Daoy (cell line): Measurements from ENCODE around the gene ATAD5. TPM values are rescaled to one million over a fixed set of nuclear protein-coding genes. Genes with fewer than 3 reads are reported as not detected.
"Not testable (repeated sequence)": the region's sequence is repeated elsewhere in the genome, so short reads cannot be mapped to it uniquely, and the experiment has no call there.

Experiments used
- DNase-seq: peaks from one replicate; pipeline ENCODE4 v3.0.0-alpha.2; 2015; ENCODE audit warnings: low read depth
- total RNA-seq: library from RNA; depleted of rRNA; stranded (reverse); fragments of >200 nt; shearing (Covaris generic); gene quantifications from 2 replicates; pipeline ENCODE4 v1.2.3, GENCODE V29; 2014

Gene ATAD5
- total RNA-seq, 1 experiment from 2014 or later: 9.7 TPM

GRCh38 chr17:30824002-30824355, 7.8 kb upstream of the ATAD5 start:
- DNase-seq: no peak

GRCh38 chr17:30824356-30825145, 7.2 kb upstream of the ATAD5 start, which contains the start of gene CRLF3:
Gene CRLF3 (minus strand): TSS chr17:30824692. CDS start chr17:30824651, 41 bp downstream.
- peak; percentile 96 for DNase-seq

- DNase-seq: no peak
Observed at GRCh38 chr17:30827082-30827481, 4.7 kb upstream of the ATAD5 start.

- DNase-seq: no peak
Observed at GRCh38 chr17:30829022-30829421, 2.7 kb upstream of the ATAD5 start.

- DNase-seq: peak; percentile 11
Observed at GRCh38 chr17:30831257-30831656, 509 bp upstream of the ATAD5 start.

- no peak for DNase-seq
Observed at GRCh38 chr17:30832438-30833124, 815 bp downstream of the ATAD5 start.

- DNase-seq: no peak
Observed at GRCh38 chr17:30838202-30838807, 6.5 kb downstream of the ATAD5 start.

- DNase-seq: no peak
Observed at GRCh38 chr17:30840771-30841170, 9.0 kb downstream of the ATAD5 start.

GRCh38 chr17:30848021-30848420, 16.3 kb downstream of the ATAD5 start:
- no peak for DNase-seq

- no peak for DNase-seq
Observed at GRCh38 chr17:30854146-30854545, 22.4 kb downstream of the ATAD5 start.

- no peak for DNase-seq
Observed at GRCh38 chr17:30858556-30859250, 26.9 kb downstream of the ATAD5 start.

- DNase-seq: no peak
Observed at GRCh38 chr17:30864636-30865035, 32.9 kb downstream of the ATAD5 start.

- DNase-seq: no peak
Observed at GRCh38 chr17:30869005-30869404, 37.2 kb downstream of the ATAD5 start.

- DNase-seq: no peak
Observed at GRCh38 chr17:30886187-30886586, 54.4 kb downstream of the ATAD5 start.

- no peak for DNase-seq
Observed at GRCh38 chr17:30894236-30894635, 62.5 kb downstream of the ATAD5 start.

- DNase-seq: no peak
Observed at GRCh38 chr17:30897311-30897710, 65.5 kb downstream of the ATAD5 start.

GRCh38 chr17:30905742-30906100, 74.0 kb downstream of the ATAD5 start:
- no peak for DNase-seq

- peak; percentile 94 for DNase-seq
Observed at GRCh38 chr17:30906101-30906911, 74.5 kb downstream of the ATAD5 start, which contains the start of gene TEFM. Gene TEFM (minus strand): TSS chr17:30906238. CDS start chr17:30906198, 40 bp downstream.

- DNase-seq: no peak
Observed at GRCh38 chr17:30908717-30909420, 77.1 kb downstream of the ATAD5 start.

- DNase-seq: not testable (repeated sequence)
Observed at GRCh38 chr17:30910151-30910550, 78.4 kb downstream of the ATAD5 start.

GRCh38 chr17:30913955-30914354, 82.2 kb downstream of the ATAD5 start:
- no peak for DNase-seq
